Brain pericyte (primary cell): ENCODE data around the gene RALGDS.

Experiments
- DNase-seq: peaks from one replicate; pipeline ENCODE4 v3.0.0-alpha.2; 2012; ENCODE audit warnings: low read depth, low spot score

Gene RALGDS

GRCh38 chr9:133120501-133121197 is 391 bp downstream of the RALGDS start:
- DNase-seq: no peak

- DNase-seq: no peak
These were observed 1.1 kb downstream of the RALGDS start for GRCh38 chr9:133119846-133120500.

GRCh38 chr9:133119103-133119845 is 1.8 kb downstream of the RALGDS start:
- no peak for DNase-seq

GRCh38 chr9:133118568-133118967 is 2.5 kb downstream of the RALGDS start:
- no peak for DNase-seq

- no peak for DNase-seq
These were observed 2.9 kb downstream of the RALGDS start for GRCh38 chr9:133118179-133118520.

GRCh38 chr9:133117271-133118178 is 3.5 kb downstream of the RALGDS start:
- no peak for DNase-seq

GRCh38 chr9:133116346-133117231 is 4.5 kb downstream of the RALGDS start:
- DNase-seq: no peak

GRCh38 chr9:133115604-133116345 is 5.3 kb downstream of the RALGDS start:
- DNase-seq: no peak

GRCh38 chr9:133114886-133115603 is 6.0 kb downstream of the RALGDS start:
- DNase-seq: no peak

- no peak for DNase-seq
These were observed 6.8 kb downstream of the RALGDS start for GRCh38 chr9:133113949-133114885.

GRCh38 chr9:133113163-133113948 is 7.7 kb downstream of the RALGDS start:
- DNase-seq: no peak

GRCh38 chr9:133112663-133113026 is 8.4 kb downstream of the RALGDS start:
- no peak for DNase-seq

GRCh38 chr9:133111808-133112662 is 9.0 kb downstream of the RALGDS start:
- DNase-seq: no peak

- DNase-seq: no peak
These were observed 10.9 kb downstream of the RALGDS start for GRCh38 chr9:133109931-133110650.

- DNase-seq: no peak
These were observed 12.0 kb downstream of the RALGDS start for GRCh38 chr9:133108794-133109641.
